Trophoblast cell (in vitro differentiated cells and primary cell): ENCODE results near the gene RIN3.

Experiments
- DNase-seq, 2 donors: peaks; one replicate each; pipeline ENCODE4 v3.0.0-alpha.2; 2016
- H2AFZ ChIP-seq: 2 replicates; pipeline ENCODE4 v1.6.1; 2013; ENCODE audit warnings: low read length, moderate library complexity, mild to moderate bottlenecking; ENCODE audit not compliant: insufficient read depth, poor library complexity
- H2AK5ac ChIP-seq: 2 replicates; pipeline ENCODE4 v1.6.1; 2013; ENCODE audit warnings: mild to moderate bottlenecking, low read length
- H2BK120ac ChIP-seq: 2 replicates; pipeline ENCODE4 v1.6.1; 2013; ENCODE audit warnings: low read length, mild to moderate bottlenecking, moderate library complexity; ENCODE audit not compliant: insufficient read depth, poor library complexity
- H2BK12ac ChIP-seq: 2 replicates; pipeline ENCODE4 v1.6.1; 2013; ENCODE audit warnings: mild to moderate bottlenecking, low read length, moderate library complexity
- H2BK5ac ChIP-seq: 2 replicates; pipeline ENCODE4 v1.6.1; 2013; ENCODE audit warnings: low read length, low read depth, moderate library complexity, mild to moderate bottlenecking; ENCODE audit not compliant: poor library complexity
- H3K14ac ChIP-seq: 2 replicates; pipeline ENCODE4 v1.6.1; 2013; ENCODE audit warnings: mild to moderate bottlenecking, low read length
- H3K18ac ChIP-seq: 2 replicates; pipeline ENCODE4 v1.6.1; 2013; ENCODE audit warnings: mild to moderate bottlenecking, low read length
- H3K23ac ChIP-seq: 2 replicates; pipeline ENCODE4 v1.6.1; 2013; ENCODE audit warnings: low read length
- H3K27ac ChIP-seq: 2 replicates; pipeline ENCODE4 v1.5.1; 2013; ENCODE audit warnings: low read depth, mild to moderate bottlenecking, inconsistent platforms, low read length, moderate library complexity
- H3K27me3 ChIP-seq: 2 replicates; pipeline ENCODE4 v1.6.1; 2013; ENCODE audit warnings: inconsistent platforms, mild to moderate bottlenecking, low read length, moderate library complexity; ENCODE audit not compliant: insufficient read depth
- H3K36me3 ChIP-seq, 2 experiments: 1 replicate in 1 of 2; 2 replicates in 1 of 2; pipeline ENCODE4 v1.6.1; 2013; ENCODE audit warnings: low read length in 2 of 2, mild to moderate bottlenecking in 2 of 2, moderate library complexity in 1 of 2; ENCODE audit not compliant: insufficient read depth in 2 of 2, control insufficient read depth in 1 of 2
- H3K4ac ChIP-seq: 2 replicates; pipeline ENCODE4 v1.6.1; 2013; ENCODE audit warnings: low read depth, mild to moderate bottlenecking, low read length, moderate library complexity
- H3K4me1 ChIP-seq, 2 experiments: 1 replicate in 1 of 2; 2 replicates in 1 of 2; pipeline ENCODE4 v1.6.1; 2013; ENCODE audit warnings: low read length in 2 of 2, mild to moderate bottlenecking in 2 of 2, moderate library complexity in 1 of 2; ENCODE audit not compliant: insufficient read depth in 2 of 2, control insufficient read depth in 1 of 2
- H3K4me2 ChIP-seq: 2 replicates; pipeline ENCODE4 v1.6.1; 2013; ENCODE audit warnings: inconsistent platforms, mild to moderate bottlenecking, low read length, moderate library complexity
- H3K4me3 ChIP-seq: 2 replicates; pipeline ENCODE4 v1.5.1; 2013; ENCODE audit warnings: mild to moderate bottlenecking, low read depth, low read length, inconsistent platforms
- H3K79me1 ChIP-seq: one replicate; pipeline ENCODE4 v1.6.1; 2013; ENCODE audit warnings: low read length
- H3K79me2 ChIP-seq: 2 replicates; pipeline ENCODE4 v1.6.1; 2013; ENCODE audit warnings: low read length, mild to moderate bottlenecking; ENCODE audit not compliant: control insufficient read depth, insufficient read depth, poor library complexity
- H3K9ac ChIP-seq: 2 replicates; pipeline ENCODE4 v1.6.1; 2013; ENCODE audit warnings: mild to moderate bottlenecking, low read length
- H3K9me3 ChIP-seq: 2 replicates; pipeline ENCODE4 v1.6.1; 2013; ENCODE audit warnings: low read depth, mild to moderate bottlenecking, control low read depth, inconsistent platforms, low read length; ENCODE audit not compliant: insufficient read depth
- H4K12ac ChIP-seq: 2 replicates; pipeline ENCODE4 v1.6.1; 2013; ENCODE audit warnings: low read depth, mild to moderate bottlenecking, low read length, moderate library complexity
- H4K8ac ChIP-seq: 2 replicates; pipeline ENCODE4 v1.6.1; 2013; ENCODE audit warnings: low read depth, mild to moderate bottlenecking, low read length, moderate library complexity
- H4K91ac ChIP-seq: one replicate; pipeline ENCODE4 v1.6.1; 2013; ENCODE audit warnings: low read depth, mild to moderate bottlenecking, low read length, moderate library complexity
- whole genome bisulfite sequencing: extraction: QIAGEN DNeasy Blood & Tissue Kit; methylation state at CpG from one replicate; pipeline ENCODE4 v1.1.7; 2013; ENCODE audit warnings: missing lambda C conversion rate; ENCODE audit not compliant: insufficient read length, insufficient coverage; ENCODE audit errors: extremely low coverage; 5-methylcytosine and 5-hydroxymethylcytosine counted together

RIN3 gene

DNA sequence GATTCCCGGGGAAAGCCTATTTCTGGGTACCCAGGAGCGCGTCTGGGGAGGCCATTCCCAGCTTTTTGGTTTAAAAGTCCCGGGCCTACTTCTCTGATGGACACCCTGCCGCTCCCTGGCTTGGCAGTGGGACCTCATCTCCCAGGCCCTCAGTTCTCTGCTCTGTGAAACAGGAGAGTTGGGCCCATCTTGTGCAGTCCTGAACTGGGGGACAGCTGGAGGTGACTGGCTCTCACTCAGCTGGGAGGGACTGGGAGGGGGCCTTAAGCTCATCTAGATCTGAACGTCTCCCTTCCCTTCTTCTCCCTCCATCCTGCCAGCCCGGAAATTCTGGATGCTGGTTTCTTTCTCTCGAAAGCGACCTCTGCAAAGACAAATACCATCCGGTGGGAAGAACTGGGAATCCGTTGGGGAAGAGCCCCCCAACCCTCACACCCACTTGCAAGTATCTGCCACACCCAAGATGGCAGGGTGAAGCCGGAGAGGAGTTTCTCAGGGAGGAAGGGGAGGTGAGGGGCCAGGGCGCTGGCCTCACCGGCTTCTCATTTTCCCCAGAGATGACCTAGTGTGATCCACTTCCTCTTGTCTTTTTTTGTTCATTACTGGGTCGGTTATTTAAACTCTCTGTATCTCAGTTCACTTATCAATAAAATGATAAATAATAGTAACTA lies 1.4 kb downstream of the RIN3 start:
- Histone ChIP-seq H3K27me3 (peaks cover 3% of the 10 kb centered on the region), H2BK5ac (peak overlapping the region; percentile 32), H2BK120ac (no peak overlapping the region), H3K9me3 (no peaks in the 10 kb centered on the region), H3K27ac (no peak overlapping the region), H2AK5ac (peak overlapping the region; percentile 87), H3K36me3 (no peaks in the 10 kb centered on the region), H3K14ac (peak overlapping the region; percentile 36), H3K79me2 (peaks cover 18% of the 10 kb centered on the region), H3K18ac (peak overlapping the region; percentile 98), H4K91ac (peak overlapping the region; percentile 96), H3K9ac (no peak overlapping the region), H2AFZ (no peak overlapping the region), H2BK12ac (no peak overlapping the region), H4K12ac (no peak overlapping the region), H3K79me1 (peaks cover 29% of the 10 kb centered on the region), H3K4me3 (peak overlapping the region; percentile 79), H3K4ac (peak overlapping the region; percentile 93), H4K8ac (peak overlapping the region; percentile 97), H3K23ac (no peak overlapping the region), H3K4me1 (peaks cover 11 to 25% of the 10 kb centered on the region in 2 experiments), H3K4me2 (peak overlapping the region; percentile 90)
- DNase-seq, result no peak
- WGBS, result no CpG with 5 or more reads among the region's 15 CpGs

DNA sequence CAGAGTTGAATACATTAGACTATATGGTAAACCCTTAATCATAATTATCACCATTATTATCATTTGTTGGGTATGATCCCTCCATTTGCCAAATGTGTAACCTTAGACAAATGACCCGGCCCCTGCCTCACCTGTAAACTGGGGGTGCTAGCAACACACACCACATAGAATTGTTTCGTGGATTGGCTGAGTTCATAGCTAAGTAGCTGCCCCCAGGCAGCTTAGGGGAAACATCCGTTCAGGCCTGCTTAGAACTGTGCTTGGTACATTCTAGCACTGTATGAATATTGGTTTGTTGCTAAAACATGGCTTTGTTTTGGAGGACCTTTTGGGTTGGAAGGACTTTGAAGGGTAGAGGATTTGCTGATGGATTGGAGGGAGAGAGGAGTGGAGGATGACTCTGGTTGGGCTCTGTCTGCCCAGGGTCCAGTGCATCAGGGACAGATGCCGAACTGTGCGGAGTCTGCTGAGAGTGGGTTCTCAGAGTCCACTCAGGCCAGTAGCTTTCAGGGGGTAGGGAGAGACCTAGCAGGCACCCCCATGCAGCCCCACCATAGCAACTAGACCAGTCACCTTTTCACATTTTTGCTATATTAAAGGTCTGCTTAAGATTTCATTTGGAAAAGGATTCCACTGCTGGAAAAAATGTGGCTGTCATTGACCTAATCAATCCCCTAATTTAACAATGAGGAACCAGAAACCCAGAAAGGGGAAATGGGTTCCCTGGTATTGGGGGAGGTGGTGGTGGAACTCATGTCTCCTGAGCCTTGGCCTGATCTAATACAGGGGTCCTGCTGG lies 2.2 kb downstream of the RIN3 start:
- no peak overlapping the region for H2BK120ac ChIP-seq

DNA sequence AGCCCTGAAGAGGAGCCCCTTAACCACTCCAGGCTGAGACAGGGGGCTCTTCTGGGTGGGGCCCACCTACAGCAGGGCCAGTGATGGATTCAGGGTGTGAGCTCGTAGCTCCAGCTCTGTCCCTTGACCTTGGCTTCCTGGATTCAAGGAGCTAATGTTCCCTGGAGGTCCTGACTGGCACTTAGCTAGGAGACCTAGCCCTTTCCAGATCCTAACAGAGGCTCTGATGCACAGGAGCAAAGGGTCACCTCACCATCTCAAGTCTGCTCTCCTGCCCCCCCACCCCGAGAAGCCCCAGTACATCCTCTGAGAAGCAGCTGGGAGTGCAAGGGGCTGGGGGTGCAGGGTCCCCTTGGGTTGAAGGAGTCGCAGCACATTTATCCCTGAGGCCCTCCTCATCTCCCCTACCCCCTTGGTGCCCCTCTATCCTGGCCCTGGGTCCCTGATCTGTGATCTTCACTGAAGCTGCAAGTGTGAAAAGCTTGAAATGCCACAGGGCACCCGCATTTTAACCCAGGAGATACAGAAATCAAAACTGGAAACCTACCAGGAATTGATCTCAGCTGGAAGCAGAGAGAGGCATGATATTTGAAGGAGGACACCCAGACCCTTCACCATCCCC lies 2.9 kb downstream of the RIN3 start:
- Histone ChIP-seq H3K4me2 (no peak overlapping the region), H3K18ac (no peak overlapping the region), H2AK5ac (no peak overlapping the region), H3K23ac (no peak overlapping the region), H4K8ac (no peak overlapping the region), H2BK120ac (no peak overlapping the region), H3K9ac (no peak overlapping the region), H3K9me3 (no peaks in the 10 kb centered on the region), H3K79me2 (peaks cover 17% of the 10 kb centered on the region), H3K79me1 (peaks cover 20% of the 10 kb centered on the region), H3K4ac (no peak overlapping the region), H4K91ac (no peak overlapping the region), H3K27me3 (peaks cover 3% of the 10 kb centered on the region), H2BK5ac (no peak overlapping the region), H3K4me1 (peaks cover 5 to 18% of the 10 kb centered on the region in 2 experiments), H3K27ac (no peak overlapping the region), H3K4me3 (no peak overlapping the region), H2AFZ (no peak overlapping the region), H4K12ac (no peak overlapping the region), H2BK12ac (no peak overlapping the region), H3K36me3 (no peaks in the 10 kb centered on the region), H3K14ac (no peak overlapping the region)
- WGBS, result no CpG with 5 or more reads among the region's 4 CpGs
- DNase-seq, result no peak

More for the DNA sequence above, 2.2 kb downstream of the RIN3 start:
- H3K4me3 ChIP-seq, result no peak overlapping the region
- H4K12ac ChIP-seq, result no peak overlapping the region
- peaks cover 3% of the 10 kb centered on the region for H3K27me3 ChIP-seq
- peaks cover 18% of the 10 kb centered on the region for H3K79me2 ChIP-seq
- no peaks in the 10 kb centered on the region for H3K36me3 ChIP-seq
- no peak overlapping the region for H3K14ac ChIP-seq
- H4K8ac ChIP-seq, result no peak overlapping the region
- no peak overlapping the region for H3K4me2 ChIP-seq
- H3K9me3 ChIP-seq, result no peaks in the 10 kb centered on the region
- H3K23ac ChIP-seq, result no peak overlapping the region
- H2BK12ac ChIP-seq, result no peak overlapping the region
- no peak overlapping the region for H2BK5ac ChIP-seq
- H3K18ac ChIP-seq, result no peak overlapping the region
- H3K4ac ChIP-seq, result no peak overlapping the region
- WGBS, result no CpG with 5 or more reads among the region's 5 CpGs
- peaks cover 11 to 24% of the 10 kb centered on the region in 2 experiments for H3K4me1 ChIP-seq
- H4K91ac ChIP-seq, result no peak overlapping the region
- H3K9ac ChIP-seq, result no peak overlapping the region
- peaks cover 27% of the 10 kb centered on the region for H3K79me1 ChIP-seq
- no peak overlapping the region for H2AFZ ChIP-seq
- no peak overlapping the region for H2AK5ac ChIP-seq
- no peak for DNase-seq
- H3K27ac ChIP-seq, result no peak overlapping the region

DNA sequence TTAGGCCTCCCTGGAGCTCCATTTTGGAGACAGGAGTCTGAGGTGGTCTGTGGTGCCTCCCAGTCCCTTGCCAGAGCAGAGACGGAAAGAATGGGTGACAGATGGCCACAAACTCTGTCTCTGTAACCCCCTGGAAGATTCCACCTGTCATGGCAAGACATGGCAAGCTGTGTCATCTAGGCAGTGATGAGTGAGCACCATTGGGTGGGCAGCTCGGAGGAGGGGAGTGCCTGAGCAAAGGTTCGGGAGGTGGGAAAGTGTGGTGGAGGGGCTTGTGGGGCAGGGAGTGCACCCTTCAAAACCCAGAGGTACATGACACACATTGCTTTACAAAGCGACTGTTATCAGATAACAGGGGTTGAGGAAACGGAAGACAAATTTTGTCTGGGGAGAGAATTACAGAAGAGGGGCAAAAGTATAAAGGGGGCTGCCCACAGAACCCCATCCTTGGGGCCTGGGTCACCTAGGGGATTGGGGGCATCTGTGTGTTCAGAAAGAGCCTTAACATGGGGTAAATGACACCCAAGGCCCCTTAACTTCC lies 3.5 kb downstream of the RIN3 start:
- Histone ChIP-seq H2AFZ (no peak overlapping the region), H2BK120ac (no peak overlapping the region), H3K4me1 (peaks cover 5 to 16% of the 10 kb centered on the region in 2 experiments), H4K91ac (no peak overlapping the region), H3K9ac (no peak overlapping the region), H2BK5ac (no peak overlapping the region), H4K8ac (no peak overlapping the region), H2AK5ac (no peak overlapping the region), H3K14ac (no peak overlapping the region), H3K27ac (no peak overlapping the region), H2BK12ac (no peak overlapping the region), H3K4me2 (no peak overlapping the region), H3K79me2 (peaks cover 17% of the 10 kb centered on the region), H3K18ac (peak overlapping the region; percentile 29), H3K36me3 (no peaks in the 10 kb centered on the region), H3K4ac (no peak overlapping the region), H3K23ac (no peak overlapping the region), H3K4me3 (no peak overlapping the region), H3K9me3 (no peaks in the 10 kb centered on the region), H3K27me3 (peaks cover 3% of the 10 kb centered on the region), H3K79me1 (peaks cover 20% of the 10 kb centered on the region), H4K12ac (no peak overlapping the region)
- DNase-seq, result no peak
- no CpG with 5 or more reads among the region's 5 CpGs for WGBS
